Neural progenitor cell (in vitro differentiated cells): ENCODE data around the gene ZNF276.
"Not testable (repeated sequence)": the region's sequence is repeated elsewhere in the genome, so short reads cannot be mapped to it uniquely, and the experiment has no call there.

Source experiments
- CTCF ChIP-seq: fragments of 200-600 bp; sonication (generic); IDR thresholded peaks from 2 replicates; pipeline ENCODE4 v1.5.1; 2017; ENCODE audit warnings: antibody characterized with exemption, mild to moderate bottlenecking
- EZH2 ChIP-seq: fragments of 200-600 bp; sonication (generic); IDR thresholded peaks from 2 replicates; pipeline ENCODE4 v1.6.1; 2017; ENCODE audit warnings: antibody characterized with exemption, mild to moderate bottlenecking, moderate library complexity

GRCh38 chr16:89689621-89690020 is 31.7 kb upstream of the ZNF276 start:
- not testable (repeated sequence) for TF ChIP-seq CTCF, EZH2
